ENCODE data around the gene GNAI3.
A peak's percentile ranks its signal among the peaks of the same experiment; 100 is the strongest.

The GNAI3 gene

GRCh38 chr1:109548321-109549267 is at the start of gene GNAI3:
Gene GNAI3, plus strand, starts transcription at chr1:109548615. Its CDS starts 106 bp downstream, at chr1:109548721.
- DNase-seq, result peak; percentile 96

GRCh38 chr1:109499081-109499480 is 49.3 kb upstream of the GNAI3 start:
- no peak for DNase-seq

GRCh38 chr1:109499661-109500536 is 48.5 kb upstream of the GNAI3 start:
- DNase-seq, result peak; percentile 55

- DNase-seq, result no peak
These were observed 47.5 kb upstream of the GNAI3 start for GRCh38 chr1:109500941-109501381.

GRCh38 chr1:109501644-109502363 is 46.6 kb upstream of the GNAI3 start:
- DNase-seq, result no peak

GRCh38 chr1:109502364-109502851 is 46.0 kb upstream of the GNAI3 start:
- peak; percentile 68 for DNase-seq

- no peak for DNase-seq
These were observed 44.5 kb upstream of the GNAI3 start for GRCh38 chr1:109503935-109504334.

- no peak for DNase-seq
These were observed 43.4 kb upstream of the GNAI3 start for GRCh38 chr1:109504974-109505373.

GRCh38 chr1:109508001-109508872 is 40.2 kb upstream of the GNAI3 start:
- no peak for DNase-seq

GRCh38 chr1:109508873-109509175 is 39.6 kb upstream of the GNAI3 start:
- DNase-seq, result no peak

GRCh38 chr1:109509176-109510134 is 39.0 kb upstream of the GNAI3 start, which contains the start of gene AMIGO1:
Gene AMIGO1, minus strand, starts transcription at chr1:109509727. Its CDS starts 815 bp downstream, at chr1:109508912.
- DNase-seq, result peak; percentile 45

- no peak for DNase-seq
These were observed 35.2 kb upstream of the GNAI3 start for GRCh38 chr1:109513110-109513710.

- DNase-seq, result no peak
These were observed 33.6 kb upstream of the GNAI3 start for GRCh38 chr1:109514846-109515245.

GRCh38 chr1:109516872-109517271 is 31.5 kb upstream of the GNAI3 start:
- DNase-seq, result no peak

GRCh38 chr1:109517337-109517736 is 31.1 kb upstream of the GNAI3 start:
- DNase-seq, result no peak

- DNase-seq, result no peak
These were observed 27.1 kb upstream of the GNAI3 start for GRCh38 chr1:109521002-109521951.

GRCh38 chr1:109522026-109522425 is 26.4 kb upstream of the GNAI3 start:
- DNase-seq, result no peak

- DNase-seq, result no peak
These were observed 24.7 kb upstream of the GNAI3 start for GRCh38 chr1:109523706-109524105.

Measured in CD4-positive, alpha-beta T cell treated with Interferon gamma for 1 hour (primary cell).